IMR-90 (cell line): ENCODE results near the gene APOC4. TPM values are rescaled to one million over a fixed set of nuclear protein-coding genes. Genes with fewer than 3 reads are reported as not detected.

Experiments used
- ATAC-seq: fragments of 200-7000 bp; cut with Tn5 transposase; 2 replicates; pipeline ENCODE4 v1.9.1; 2020; ENCODE audit warnings: low read depth, mild to moderate bottlenecking, moderate library complexity
- BruUV-seq: library from RNA; stranded (reverse); fragments of 400-500 nt; replicated peaks from 2 replicates; lab custom pipeline; 2021; lab: Mats Ljungman, UMichigan
- CTCF ChIA-PET: fragments of 300-600 bp; formaldehyde crosslinking; extraction: SDS; loops from one replicate; lab custom pipeline; 2021; ENCODE audit warnings: antibody characterized with exemption; lab: Yijun Ruan, JAX
- POLR2A ChIA-PET: fragments of 300-600 bp; sonication (Branson Sonifier 250); formaldehyde crosslinking; loops from one replicate; lab custom pipeline; 2022; ENCODE audit warnings: antibody characterized with exemption; ENCODE audit not compliant: unreplicated experiment; lab: Charles Lee
- DNase-seq: peaks from one replicate; pipeline ENCODE4 v3.0.0; 2013
- H2AFZ ChIP-seq: replicated peaks from 2 replicates; pipeline ENCODE3; 2013; ENCODE audit warnings: low read length, mild to moderate bottlenecking; ENCODE audit not compliant: poor library complexity
- H2AK5ac ChIP-seq: 2 replicates; pipeline ENCODE4 v1.6.1; 2013; ENCODE audit warnings: low read depth, low read length, inconsistent platforms
- H2AK9ac ChIP-seq: replicated peaks from 2 replicates; pipeline ENCODE3; 2013; ENCODE audit warnings: mild to moderate bottlenecking, low read depth, low read length, moderate library complexity; ENCODE audit not compliant: poor library complexity
- H2BK120ac ChIP-seq: 2 replicates; pipeline ENCODE4 v1.6.1; 2013; ENCODE audit warnings: low read depth, low read length, inconsistent platforms
- H2BK15ac ChIP-seq: 3 replicates; pipeline ENCODE4 v1.6.1; 2013; ENCODE audit warnings: low read depth, low read length, inconsistent platforms
- H2BK20ac ChIP-seq: 2 replicates; pipeline ENCODE4 v1.6.1; 2013; ENCODE audit warnings: low read depth, mild to moderate bottlenecking, inconsistent platforms, low read length, moderate library complexity
- H2BK5ac ChIP-seq: 2 replicates; pipeline ENCODE4 v1.6.1; 2013; ENCODE audit warnings: mild to moderate bottlenecking, low read depth, low read length, inconsistent platforms; ENCODE audit not compliant: poor library complexity, severe bottlenecking
- H3K14ac ChIP-seq: replicated peaks from 2 replicates; pipeline ENCODE4 v1.6.1; 2013; ENCODE audit warnings: low read depth, low read length, inconsistent platforms
- H3K18ac ChIP-seq: 2 replicates; pipeline ENCODE4 v1.6.1; 2013; ENCODE audit warnings: low read depth, low read length, control low read depth
- H3K23ac ChIP-seq: 2 replicates; pipeline ENCODE4 v1.6.1; 2013; ENCODE audit warnings: low read depth, low read length, inconsistent platforms
- H3K27ac ChIP-seq: 2 replicates; pipeline ENCODE4 v1.5.1; 2013; ENCODE audit warnings: mild to moderate bottlenecking, control low read depth, low read length; ENCODE audit not compliant: insufficient read depth
- H3K27me3 ChIP-seq: 2 replicates; pipeline ENCODE4 v1.6.1; 2013; ENCODE audit warnings: low read length; ENCODE audit not compliant: control insufficient read depth, insufficient read depth
- H3K36me3 ChIP-seq: 2 replicates; pipeline ENCODE4 v1.6.1; 2013; ENCODE audit warnings: low read length, mixed read lengths; ENCODE audit not compliant: control insufficient read depth, insufficient read depth
- H3K4ac ChIP-seq: 2 replicates; pipeline ENCODE4 v1.6.1; 2013; ENCODE audit warnings: low read depth, low read length, inconsistent platforms
- H3K4me1 ChIP-seq: 2 replicates; pipeline ENCODE4 v1.6.1; 2013; ENCODE audit warnings: low read length, mixed read lengths; ENCODE audit not compliant: control insufficient read depth, insufficient read depth
- H3K4me2 ChIP-seq: 2 replicates; pipeline ENCODE4 v1.6.1; 2013; ENCODE audit warnings: low read depth, mild to moderate bottlenecking, control low read depth, low read length, moderate library complexity
- H3K4me3 ChIP-seq: 2 replicates; pipeline ENCODE4 v1.5.1; 2013; ENCODE audit warnings: low read depth, mild to moderate bottlenecking, control low read depth, low read length, moderate library complexity; ENCODE audit not compliant: insufficient read depth
- H3K56ac ChIP-seq: 2 replicates; pipeline ENCODE4 v1.6.1; 2013; ENCODE audit warnings: low read length, inconsistent platforms; ENCODE audit not compliant: insufficient read depth; ENCODE audit errors: extremely low read depth
- H3K79me1 ChIP-seq, 2 experiments: 2 replicates each; pipeline ENCODE4 v1.6.1; 2013; ENCODE audit warnings: low read length in 2 of 2, inconsistent platforms in 1 of 2, low read depth in 1 of 2
- H3K9ac ChIP-seq: 2 replicates; pipeline ENCODE4 v1.6.1; 2013; ENCODE audit warnings: low read depth, low read length, control low read depth
- H3K9me1 ChIP-seq: 2 replicates; pipeline ENCODE4 v1.6.1; 2013; ENCODE audit warnings: low read length, inconsistent platforms; ENCODE audit not compliant: insufficient read depth
- H3K9me3 ChIP-seq: 2 replicates; pipeline ENCODE4 v1.6.1; 2013; ENCODE audit warnings: low read length; ENCODE audit not compliant: control insufficient read depth, insufficient read depth
- H4K20me1 ChIP-seq: 2 replicates; pipeline ENCODE4 v1.6.1; 2013; ENCODE audit warnings: low read length, inconsistent platforms; ENCODE audit not compliant: insufficient read depth
- H4K5ac ChIP-seq: 2 replicates; pipeline ENCODE4 v1.6.1; 2013; ENCODE audit warnings: mild to moderate bottlenecking, low read depth, low read length, control low read depth
- H4K8ac ChIP-seq, 2 experiments: 2 replicates each; pipeline ENCODE4 v1.6.1; 2013; ENCODE audit warnings: low read depth in 2 of 2, low read length in 2 of 2, control low read depth in 1 of 2, inconsistent platforms in 1 of 2
- H4K91ac ChIP-seq: 2 replicates; pipeline ENCODE4 v1.6.1; 2013; ENCODE audit warnings: low read depth, low read length, inconsistent platforms; ENCODE audit not compliant: insufficient read depth
- BHLHE40 ChIP-seq: fragments of 150-350 bp; IDR thresholded peaks from 2 replicates; pipeline ENCODE4 v1.6.1; 2016; ENCODE audit warnings: mild to moderate bottlenecking, low read depth, low read length
- CEBPB ChIP-seq: IDR thresholded peaks from 2 replicates; pipeline ENCODE4 v1.6.1; 2012; ENCODE audit warnings: low read depth, low read length, improper control_type of control experiment
- CHD1 ChIP-seq: IDR thresholded peaks from 2 replicates; pipeline ENCODE4 v1.6.1; 2012; ENCODE audit warnings: low read depth, low read length, improper control_type of control experiment
- FOS ChIP-seq: fragments of 150-350 bp; IDR thresholded peaks from 2 replicates; pipeline ENCODE4 v1.6.1; 2016; ENCODE audit warnings: low read depth, low read length
- MAFK ChIP-seq: IDR thresholded peaks from 2 replicates; pipeline ENCODE4 v1.6.1; 2012; ENCODE audit warnings: low read depth, low read length, improper control_type of control experiment
- MAZ ChIP-seq: IDR thresholded peaks from 2 replicates; pipeline ENCODE4 v1.6.1; 2012; ENCODE audit warnings: low read depth, mild to moderate bottlenecking, low read length, improper control_type of control experiment, moderate library complexity, borderline replicate concordance
- MXI1 ChIP-seq: IDR thresholded peaks from 2 replicates; pipeline ENCODE4 v1.6.1; 2012; ENCODE audit warnings: low read depth, mild to moderate bottlenecking, low read length, moderate library complexity, borderline replicate concordance
- NFE2L2 ChIP-seq: fragments of 150-350 bp; IDR thresholded peaks from 2 replicates; pipeline ENCODE4 v1.6.1; 2016; ENCODE audit warnings: low read depth, mild to moderate bottlenecking, low read length
- POLR2A ChIP-seq: IDR thresholded peaks from 2 replicates; pipeline ENCODE4 v1.6.1; 2012; ENCODE audit warnings: mild to moderate bottlenecking, low read depth, low read length
- RAD21 ChIP-seq: IDR thresholded peaks from 2 replicates; pipeline ENCODE4 v1.6.1; 2012; ENCODE audit warnings: low read length, improper control_type of control experiment
- RCOR1 ChIP-seq: IDR thresholded peaks from 2 replicates; pipeline ENCODE4 v1.6.1; 2012; ENCODE audit warnings: mild to moderate bottlenecking, low read length, improper control_type of control experiment; ENCODE audit not compliant: insufficient replicate concordance
- RFX5 ChIP-seq: IDR thresholded peaks from 2 replicates; pipeline ENCODE4 v1.8.0; 2012; ENCODE audit warnings: low read depth, mild to moderate bottlenecking, low read length, moderate library complexity
- SMC3 ChIP-seq: fragments of 150-350 bp; IDR thresholded peaks from 2 replicates; pipeline ENCODE4 v1.6.1; 2016; ENCODE audit warnings: low read depth, mild to moderate bottlenecking, antibody characterized with exemption, low read length, moderate library complexity
- WGBS, 2 experiments: methylation state at CpG; one replicate each; pipeline versions ENCODE4 v1.1.5 to v1.1.7; 2013; ENCODE audit warnings: missing lambda C conversion rate in 2 of 2; ENCODE audit not compliant: insufficient read length in 1 of 2; ENCODE audit errors: extremely low coverage in 2 of 2; 5-methylcytosine and 5-hydroxymethylcytosine counted together
- dilution Hi-C: fragments of 300-500 bp; cut with HindIII; formaldehyde crosslinking; loops from one replicate; pipeline ENCODE4 v1.14.3; 2018; ENCODE audit warnings: low sequenced_read_pairs; ENCODE audit not compliant: unreplicated experiment
- in situ Hi-C: fragments of 300-500 bp; cut with MboI; formaldehyde crosslinking; loops from 3 replicates; pipeline ENCODE4 v1.14.3; 2019; ENCODE audit warnings: low sequenced_read_pairs, inconsistent platforms, mixed read lengths
- intact Hi-C: fragments of 100-400 bp; cut with micrococcal nuclease; formaldehyde crosslinking; loops from 2 replicates; pipeline ENCODE4 v1.10.0; 2022
- polyA plus RNA-seq, 3 experiments: library from polyadenylated mRNA; depleted of rRNA; stranded (reverse); fragments of >200 nt; gene quantifications; 2 replicates each; pipeline ENCODE4 v1.2.3, GENCODE V29; 2012; ENCODE audit warnings: low replicate concordance in 1 of 3
- total RNA-seq: library from RNA; depleted of rRNA; stranded (reverse); fragments of >200 nt; gene quantifications from 2 replicates; pipeline ENCODE4 v1.2.3, GENCODE V29; 2012
- TF ChIP-seq, protein P1 (sequence below): conservative IDR thresholded peaks from 2 replicates; pipeline ENCODE4 v1.5.1; 2012; ENCODE audit warnings: mild to moderate bottlenecking, low read depth, low read length, improper control_type of control experiment
- TF ChIP-seq, protein P2 (sequence below): fragments of 150-350 bp; IDR thresholded peaks from 2 replicates; pipeline ENCODE4 v1.6.1; 2016; ENCODE audit warnings: low read depth, mild to moderate bottlenecking, low read length, moderate library complexity, borderline replicate concordance
- TF ChIP-seq, protein P3 (sequence below): fragments of 150-350 bp; IDR thresholded peaks from 2 replicates; pipeline ENCODE4 v1.6.1; 2017; ENCODE audit warnings: mild to moderate bottlenecking, antibody characterized with exemption, low read length, low read depth

The APOC4 gene
- total and polyA plus RNA-seq, 2 of the 4 experiments (the other 2 are of a cell fraction): not detected

DNA sequence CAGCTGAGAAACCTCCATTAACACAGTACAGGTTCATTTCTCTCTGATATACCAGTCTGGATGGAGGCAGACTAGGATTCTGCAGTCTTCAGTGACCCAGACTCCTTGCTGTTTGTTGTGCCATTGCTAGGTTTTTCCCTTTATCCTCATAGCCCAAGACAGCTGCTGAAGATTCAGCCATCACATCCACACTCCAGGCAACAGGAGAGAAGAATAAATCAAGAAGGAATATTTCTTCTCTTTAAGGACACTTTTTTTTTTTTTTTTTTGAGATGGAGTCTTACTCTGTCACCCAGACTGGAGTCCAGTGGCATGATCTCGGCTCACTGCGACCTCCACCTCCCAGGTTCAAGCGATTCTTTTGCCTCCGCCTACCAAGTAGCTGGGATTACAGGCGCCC is 27.4 kb downstream of the APOC4 start:
- CTCF ChIA-PET: no interaction called here
- H3K4me3 ChIP-seq: no peak overlapping the region
- H3K36me3 ChIP-seq: peaks cover 38% of the 10 kb centered on the region
- H3K27ac ChIP-seq: no peak overlapping the region
- BruUV-seq: no TSS peak
- no peak for TF ChIP-seq CEBPB
- TF ChIP-seq, protein P1, sequence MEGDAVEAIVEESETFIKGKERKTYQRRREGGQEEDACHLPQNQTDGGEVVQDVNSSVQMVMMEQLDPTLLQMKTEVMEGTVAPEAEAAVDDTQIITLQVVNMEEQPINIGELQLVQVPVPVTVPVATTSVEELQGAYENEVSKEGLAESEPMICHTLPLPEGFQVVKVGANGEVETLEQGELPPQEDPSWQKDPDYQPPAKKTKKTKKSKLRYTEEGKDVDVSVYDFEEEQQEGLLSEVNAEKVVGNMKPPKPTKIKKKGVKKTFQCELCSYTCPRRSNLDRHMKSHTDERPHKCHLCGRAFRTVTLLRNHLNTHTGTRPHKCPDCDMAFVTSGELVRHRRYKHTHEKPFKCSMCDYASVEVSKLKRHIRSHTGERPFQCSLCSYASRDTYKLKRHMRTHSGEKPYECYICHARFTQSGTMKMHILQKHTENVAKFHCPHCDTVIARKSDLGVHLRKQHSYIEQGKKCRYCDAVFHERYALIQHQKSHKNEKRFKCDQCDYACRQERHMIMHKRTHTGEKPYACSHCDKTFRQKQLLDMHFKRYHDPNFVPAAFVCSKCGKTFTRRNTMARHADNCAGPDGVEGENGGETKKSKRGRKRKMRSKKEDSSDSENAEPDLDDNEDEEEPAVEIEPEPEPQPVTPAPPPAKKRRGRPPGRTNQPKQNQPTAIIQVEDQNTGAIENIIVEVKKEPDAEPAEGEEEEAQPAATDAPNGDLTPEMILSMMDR: no peak
- TF ChIP-seq, protein P2, sequence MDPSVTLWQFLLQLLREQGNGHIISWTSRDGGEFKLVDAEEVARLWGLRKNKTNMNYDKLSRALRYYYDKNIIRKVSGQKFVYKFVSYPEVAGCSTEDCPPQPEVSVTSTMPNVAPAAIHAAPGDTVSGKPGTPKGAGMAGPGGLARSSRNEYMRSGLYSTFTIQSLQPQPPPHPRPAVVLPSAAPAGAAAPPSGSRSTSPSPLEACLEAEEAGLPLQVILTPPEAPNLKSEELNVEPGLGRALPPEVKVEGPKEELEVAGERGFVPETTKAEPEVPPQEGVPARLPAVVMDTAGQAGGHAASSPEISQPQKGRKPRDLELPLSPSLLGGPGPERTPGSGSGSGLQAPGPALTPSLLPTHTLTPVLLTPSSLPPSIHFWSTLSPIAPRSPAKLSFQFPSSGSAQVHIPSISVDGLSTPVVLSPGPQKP: no peak
- TF ChIP-seq MXI1: no peak
- TF ChIP-seq RAD21: no peak
- TF ChIP-seq RFX5: no peak
- TF ChIP-seq CHD1: no peak
- TF ChIP-seq MAFK: no peak
- TF ChIP-seq, protein P3, sequence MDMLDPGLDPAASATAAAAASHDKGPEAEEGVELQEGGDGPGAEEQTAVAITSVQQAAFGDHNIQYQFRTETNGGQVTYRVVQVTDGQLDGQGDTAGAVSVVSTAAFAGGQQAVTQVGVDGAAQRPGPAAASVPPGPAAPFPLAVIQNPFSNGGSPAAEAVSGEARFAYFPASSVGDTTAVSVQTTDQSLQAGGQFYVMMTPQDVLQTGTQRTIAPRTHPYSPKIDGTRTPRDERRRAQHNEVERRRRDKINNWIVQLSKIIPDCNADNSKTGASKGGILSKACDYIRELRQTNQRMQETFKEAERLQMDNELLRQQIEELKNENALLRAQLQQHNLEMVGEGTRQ: no peak
- no peak for TF ChIP-seq POLR2A
- TF ChIP-seq RCOR1: no peak
- no peak for TF ChIP-seq FOS
- TF ChIP-seq MAZ: no peak
- no peak for TF ChIP-seq BHLHE40
- no peak for TF ChIP-seq NFE2L2
- TF ChIP-seq SMC3: no peak
- no peak overlapping the region for H4K8ac ChIP-seq
- H3K4ac ChIP-seq: no peak overlapping the region
- no peak overlapping the region for H3K9ac ChIP-seq
- H2BK15ac ChIP-seq: no peak overlapping the region
- peaks cover 11 to 37% of the 10 kb centered on the region in 2 experiments for H3K79me1 ChIP-seq
- H3K4me2 ChIP-seq: no peak overlapping the region
- H3K9me1 ChIP-seq: no peaks in the 10 kb centered on the region
- no CpG with 5 or more reads among the region's 5 CpGs for WGBS, 2 experiments
- ATAC-seq (no peak), DNase-seq (no peak)
- H3K27me3 ChIP-seq: no peaks in the 10 kb centered on the region
- H4K91ac ChIP-seq: no peak overlapping the region
- H2AFZ ChIP-seq: no peak overlapping the region
- no peaks in the 10 kb centered on the region for H3K4me1 ChIP-seq
- H4K20me1 ChIP-seq: peaks cover 16% of the 10 kb centered on the region
- H2BK120ac ChIP-seq: no peak overlapping the region
- POLR2A ChIA-PET: interaction anchor here (0.6 kb wide), 1 partner anchor 100 kb away, joined by 6 read pairs; no protein-coding TSS in a partner anchor
- dilution Hi-C loops (no loop called here), intact Hi-C loops (no loop called here), in situ Hi-C loops (no loop called here)
- no peak overlapping the region for H3K14ac ChIP-seq
- no peak overlapping the region for H3K23ac ChIP-seq
- no peak overlapping the region for H3K56ac ChIP-seq
- H2BK5ac ChIP-seq: no peak overlapping the region
- no peak overlapping the region for H4K5ac ChIP-seq
- no peak overlapping the region for H2AK9ac ChIP-seq
- H2BK20ac ChIP-seq: no peak overlapping the region
- H2AK5ac ChIP-seq: no peak overlapping the region
- no peak overlapping the region for H3K18ac ChIP-seq
- H3K9me3 ChIP-seq: no peaks in the 10 kb centered on the region
